T-helper 1 cell treated with Interleukin-12 subunit alpha and Interleukin-12 subunit beta and Interleukin-4 antibody, amounts not matched to agents 30 μg/mL and 1 μg/mL, for 36 hours (primary cell): ENCODE results near the gene CTPS1.

Source experiments
- H3K27ac Mint-ChIP-seq: one replicate; pipeline ENCODE4 v1.8.0; 2021; ENCODE audit warnings: mild to moderate bottlenecking, mixed read lengths
- H3K27me3 Mint-ChIP-seq: one replicate; pipeline ENCODE4 v1.8.0; 2021; ENCODE audit warnings: low read depth, mixed read lengths
- H3K36me3 Mint-ChIP-seq: one replicate; pipeline ENCODE4 v1.8.0; 2021; ENCODE audit warnings: low read depth, mixed read lengths
- H3K4me1 Mint-ChIP-seq: one replicate; pipeline ENCODE4 v1.8.0; 2021; ENCODE audit warnings: low read depth, mixed read lengths
- H3K4me3 Mint-ChIP-seq: one replicate; pipeline ENCODE4 v1.8.0; 2021; ENCODE audit warnings: mild to moderate bottlenecking, moderate library complexity, mixed read lengths
- H3K9me3 Mint-ChIP-seq: one replicate; pipeline ENCODE4 v1.8.0; 2021; ENCODE audit warnings: mixed read lengths

CTPS1 gene

DNA sequence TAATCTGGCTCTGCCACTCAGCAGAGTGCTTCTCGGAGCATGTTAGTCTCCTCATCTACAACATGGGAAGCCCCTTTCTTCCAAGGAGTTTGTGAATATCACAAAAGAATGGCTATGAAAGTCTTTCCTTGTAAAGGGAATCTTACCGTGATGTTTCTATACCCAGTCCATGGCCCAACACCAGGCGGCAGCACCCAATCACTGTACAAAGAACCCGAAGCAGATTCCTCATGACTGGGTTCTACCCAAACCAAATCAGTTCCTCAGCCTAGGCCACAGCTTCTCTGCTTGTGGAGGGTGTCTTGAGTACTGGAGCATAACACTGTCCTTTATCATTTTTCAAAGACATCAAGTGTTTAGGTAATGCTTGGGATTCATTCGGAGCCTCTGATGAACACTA is 58.6 kb downstream of the CTPS1 start:
- no peak overlapping the region for H3K4me3 Mint-ChIP-seq
- H3K36me3 Mint-ChIP-seq, result peaks cover 9% of the 10 kb centered on the region
- no peak overlapping the region for H3K27ac Mint-ChIP-seq
- no peaks in the 10 kb centered on the region for H3K9me3 Mint-ChIP-seq
- no peaks in the 10 kb centered on the region for H3K27me3 Mint-ChIP-seq
- H3K4me1 Mint-ChIP-seq, result peaks cover 3% of the 10 kb centered on the region

DNA sequence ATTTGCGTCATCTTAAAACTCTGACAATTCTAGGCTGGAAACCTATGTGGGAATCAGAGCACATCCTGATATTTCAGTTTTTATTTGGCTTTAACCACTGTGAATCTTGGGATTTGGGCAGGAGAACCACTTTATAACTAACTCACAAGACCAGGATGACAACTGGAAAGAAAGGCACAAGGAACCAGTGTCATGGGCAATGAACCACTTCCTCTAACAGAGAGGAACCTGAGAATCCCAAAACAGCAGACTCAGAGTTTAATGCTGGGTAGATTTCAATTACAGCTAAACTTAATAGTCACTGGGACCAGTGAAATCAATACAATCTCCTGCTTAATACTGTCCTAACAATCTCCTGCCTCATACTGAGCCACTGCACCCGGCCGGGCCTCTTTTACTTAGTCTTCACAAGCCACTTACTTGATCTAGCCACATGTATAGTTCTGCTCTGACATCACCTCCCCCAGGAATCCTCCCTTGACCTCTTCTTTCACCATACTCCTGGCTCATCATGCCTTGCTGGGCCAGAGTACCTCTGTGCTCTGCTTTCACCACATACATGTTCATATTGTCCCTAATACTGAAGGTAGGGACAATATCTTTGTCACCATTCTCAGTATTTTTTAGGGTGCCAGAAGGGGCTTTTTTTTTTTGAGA is 62.2 kb downstream of the CTPS1 start:
- peaks cover 7% of the 10 kb centered on the region for H3K36me3 Mint-ChIP-seq
- no peak overlapping the region for H3K27ac Mint-ChIP-seq
- H3K9me3 Mint-ChIP-seq, result no peaks in the 10 kb centered on the region
- no peak overlapping the region for H3K4me3 Mint-ChIP-seq
- no peaks in the 10 kb centered on the region for H3K27me3 Mint-ChIP-seq
- peaks cover 10% of the 10 kb centered on the region for H3K4me1 Mint-ChIP-seq

DNA sequence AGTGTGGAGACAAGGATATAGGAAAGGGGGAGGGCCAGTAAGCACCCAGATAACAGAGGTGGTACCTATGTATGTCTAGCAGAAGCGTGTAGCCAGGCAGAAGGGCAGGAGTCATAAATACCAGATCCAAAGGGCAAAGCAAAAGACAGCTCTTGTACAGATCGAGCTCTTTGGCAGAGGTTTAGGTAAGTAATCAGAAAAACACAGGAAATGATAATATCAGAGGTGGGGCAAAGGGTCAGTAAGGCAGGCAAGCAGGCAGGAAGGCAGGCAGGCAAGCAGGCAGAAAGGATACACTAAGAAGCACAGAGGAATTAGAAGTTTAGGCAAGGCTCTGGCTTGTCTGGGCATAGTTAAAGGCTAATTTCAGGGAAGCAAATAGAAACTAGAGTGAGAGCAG is 64.7 kb downstream of the CTPS1 start:
- H3K4me3 Mint-ChIP-seq, result no peak overlapping the region
- peaks cover 12% of the 10 kb centered on the region for H3K36me3 Mint-ChIP-seq
- H3K27ac Mint-ChIP-seq, result no peak overlapping the region
- H3K9me3 Mint-ChIP-seq, result no peaks in the 10 kb centered on the region
- peaks cover 10% of the 10 kb centered on the region for H3K4me1 Mint-ChIP-seq
- no peaks in the 10 kb centered on the region for H3K27me3 Mint-ChIP-seq

DNA sequence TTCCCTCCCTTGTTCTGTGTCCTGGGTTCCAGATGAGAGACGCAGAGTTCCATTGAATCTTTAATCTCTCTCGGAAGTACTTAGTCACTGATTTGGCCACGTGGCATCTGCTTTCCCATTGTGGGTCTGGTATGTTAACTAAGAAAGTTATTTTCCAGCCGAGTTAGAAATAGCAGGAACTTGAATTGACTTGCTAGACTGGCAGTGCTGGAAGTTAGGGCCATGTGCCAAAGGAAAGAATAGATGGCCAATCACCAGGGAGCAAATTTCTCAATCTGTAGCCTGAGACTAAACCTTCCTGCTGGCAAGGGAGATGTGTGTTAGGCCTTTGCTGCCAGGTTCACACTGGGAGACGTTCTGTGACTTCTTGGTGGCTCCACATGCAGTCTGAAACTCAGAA is 66.2 kb downstream of the CTPS1 start:
- H3K36me3 Mint-ChIP-seq, result peaks cover 8% of the 10 kb centered on the region

DNA sequence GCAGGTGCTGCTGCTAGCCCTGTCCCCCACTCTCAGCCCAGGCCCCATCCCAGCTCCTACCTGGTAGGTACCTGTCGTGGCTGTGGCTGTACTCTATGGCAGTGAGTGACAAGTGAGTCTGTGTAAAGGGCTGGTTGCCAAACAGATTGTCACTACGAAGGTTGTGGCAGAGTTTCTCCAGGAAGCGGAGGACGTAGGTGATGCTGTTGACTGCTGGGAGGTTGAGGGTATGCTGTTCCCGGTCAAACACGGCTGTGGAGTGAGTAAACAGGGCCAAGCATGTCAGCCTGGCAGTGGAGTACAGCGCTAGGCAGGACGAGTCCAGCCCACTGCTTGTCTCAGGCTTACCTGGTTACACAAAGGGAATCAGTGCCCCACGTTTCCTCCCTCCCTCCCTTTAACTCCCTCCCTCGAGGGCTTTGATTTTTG is 66.9 kb downstream of the CTPS1 start:
- no peak overlapping the region for H3K4me3 Mint-ChIP-seq
- H3K36me3 Mint-ChIP-seq, result peaks cover 8% of the 10 kb centered on the region
- peaks cover 10% of the 10 kb centered on the region for H3K4me1 Mint-ChIP-seq
- no peaks in the 10 kb centered on the region for H3K9me3 Mint-ChIP-seq
- H3K27ac Mint-ChIP-seq, result no peak overlapping the region
- H3K27me3 Mint-ChIP-seq, result no peaks in the 10 kb centered on the region

More for the DNA sequence above, 66.2 kb downstream of the CTPS1 start:
- Mint-ChIP-seq H3K4me1 (peaks cover 10% of the 10 kb centered on the region), H3K9me3 (no peaks in the 10 kb centered on the region), H3K4me3 (no peak overlapping the region), H3K27ac (no peak overlapping the region), H3K27me3 (no peaks in the 10 kb centered on the region)

DNA sequence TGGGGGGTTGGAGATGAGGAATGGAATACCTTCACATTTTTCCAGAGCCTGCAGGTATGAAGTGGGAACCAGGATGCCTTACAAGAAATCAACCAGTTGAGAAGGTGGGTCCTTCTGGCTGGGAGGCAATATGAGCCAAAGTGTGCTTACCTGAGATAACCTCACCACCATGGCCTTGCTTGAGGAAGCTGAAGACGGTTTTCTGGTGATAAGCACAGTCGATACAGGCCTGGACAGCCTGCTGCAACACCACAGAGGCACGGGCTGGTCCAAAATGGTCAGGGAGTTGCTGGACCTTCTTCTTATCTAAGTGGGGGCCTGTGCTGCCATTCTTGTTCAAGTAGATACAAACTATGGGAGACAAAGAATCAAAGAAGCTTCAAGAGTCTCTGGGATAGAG is 69.0 kb downstream of the CTPS1 start:
- H3K36me3 Mint-ChIP-seq, result peaks cover 5% of the 10 kb centered on the region
- H3K9me3 Mint-ChIP-seq, result no peaks in the 10 kb centered on the region
- no peaks in the 10 kb centered on the region for H3K27me3 Mint-ChIP-seq
- H3K27ac Mint-ChIP-seq, result no peak overlapping the region
- peaks cover 7% of the 10 kb centered on the region for H3K4me1 Mint-ChIP-seq
- no peak overlapping the region for H3K4me3 Mint-ChIP-seq

DNA sequence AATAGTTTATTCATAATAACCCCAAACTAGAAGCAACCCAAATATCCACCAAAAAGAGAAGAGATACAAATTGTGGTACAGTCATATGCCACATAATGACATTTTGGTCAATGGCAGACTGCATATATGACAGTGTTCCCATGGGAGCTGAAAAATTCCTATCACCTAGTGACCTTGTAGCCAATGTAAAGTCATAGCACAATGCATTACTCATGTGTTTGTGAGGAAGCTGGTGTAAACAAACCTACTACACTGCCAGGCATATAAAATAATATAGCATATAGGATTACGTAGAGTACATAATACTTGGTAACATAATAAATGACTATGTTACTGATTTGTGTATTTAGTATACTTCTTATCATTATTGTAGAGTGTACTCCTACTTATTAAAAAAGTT is 71.5 kb downstream of the CTPS1 start:
- H3K27me3 Mint-ChIP-seq, result no peaks in the 10 kb centered on the region
- H3K27ac Mint-ChIP-seq, result no peak overlapping the region
- no peak overlapping the region for H3K4me3 Mint-ChIP-seq
- no peaks in the 10 kb centered on the region for H3K4me1 Mint-ChIP-seq
- H3K36me3 Mint-ChIP-seq, result peaks cover 5% of the 10 kb centered on the region
- H3K9me3 Mint-ChIP-seq, result no peaks in the 10 kb centered on the region

DNA sequence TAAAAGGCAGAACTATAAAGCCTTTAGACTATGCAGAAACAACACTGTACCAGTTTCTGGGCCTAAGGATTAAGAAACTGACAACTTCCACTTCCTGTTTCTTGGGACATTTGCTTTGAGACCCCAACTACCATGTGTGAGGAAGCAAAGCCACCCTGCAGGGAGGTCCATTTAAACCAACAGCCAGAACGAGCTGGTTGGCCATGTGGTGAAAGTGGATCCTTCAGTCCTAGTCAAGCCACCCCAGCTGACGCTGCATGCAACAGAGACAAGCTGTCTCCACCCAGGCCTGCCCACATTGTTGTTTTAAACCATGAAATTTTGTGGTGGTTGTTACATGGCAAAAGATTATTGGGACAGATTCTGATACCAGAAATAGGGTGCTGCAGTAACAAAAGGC is 73.8 kb downstream of the CTPS1 start:
- H3K36me3 Mint-ChIP-seq, result no peaks in the 10 kb centered on the region
- H3K9me3 Mint-ChIP-seq, result no peaks in the 10 kb centered on the region
- H3K4me1 Mint-ChIP-seq, result no peaks in the 10 kb centered on the region
- no peak overlapping the region for H3K4me3 Mint-ChIP-seq
- no peak overlapping the region for H3K27ac Mint-ChIP-seq
- no peaks in the 10 kb centered on the region for H3K27me3 Mint-ChIP-seq

DNA sequence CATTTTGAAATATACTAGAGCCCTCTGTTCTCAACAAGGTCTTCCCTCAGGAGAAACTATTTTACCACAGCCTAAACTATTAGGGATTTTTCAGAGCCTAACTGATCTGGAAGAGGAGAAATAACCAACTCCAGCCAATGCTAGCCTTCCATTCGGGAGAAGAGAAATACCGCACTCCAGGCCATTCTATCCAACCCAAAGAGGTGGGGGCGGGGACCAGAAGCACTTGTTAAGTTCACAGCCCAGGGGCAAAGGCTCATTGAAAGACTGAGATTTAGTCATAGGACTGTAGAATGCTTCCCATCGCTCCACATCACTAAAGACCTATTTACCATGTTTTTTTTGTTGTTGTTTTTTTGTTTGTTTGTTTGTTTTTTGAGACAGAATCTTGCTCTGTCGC is 77.4 kb downstream of the CTPS1 start:
- Mint-ChIP-seq H3K27me3 (no peaks in the 10 kb centered on the region), H3K27ac (no peak overlapping the region), H3K4me3 (no peak overlapping the region), H3K36me3 (peaks cover 4% of the 10 kb centered on the region), H3K4me1 (no peaks in the 10 kb centered on the region), H3K9me3 (no peaks in the 10 kb centered on the region)
